NCI-H2196 treated with DMSO at 0.1 percent for 48 hours (cell line): Measurements from ENCODE around the gene SSX2IP.
A peak's percentile ranks its signal among the peaks of the same experiment; 100 is the strongest.
"Not testable (repeated sequence)": the region's sequence is repeated elsewhere in the genome, so short reads cannot be mapped to it uniquely, and the experiment has no call there.

ENCODE experiments used
- DNase-seq: peaks from one replicate; lab custom pipeline; 2025; ENCODE audit not compliant: unreplicated experiment; lab: John Stamatoyannopoulos, UW

Gene SSX2IP

DNA sequence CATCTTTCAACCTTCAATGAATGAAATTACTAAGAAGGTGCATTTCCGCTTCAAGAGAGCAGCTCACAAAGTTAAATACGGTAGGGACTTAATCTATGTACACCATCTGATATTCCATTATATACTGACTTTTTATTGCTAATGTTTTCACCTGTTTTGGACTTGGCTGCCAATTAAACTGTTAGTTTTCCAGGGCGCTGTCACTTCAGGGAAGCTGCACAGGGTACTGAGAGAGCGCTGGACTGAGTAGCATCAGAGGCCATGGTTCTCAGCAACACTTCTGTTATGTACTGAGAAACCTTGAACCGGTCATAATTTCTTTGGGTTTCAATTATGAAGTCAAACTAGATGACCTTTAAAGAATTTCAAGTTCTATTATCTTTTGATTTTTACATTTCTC, 8.2 kb downstream of the SSX2IP start:
- DNase-seq: no peak

DNA sequence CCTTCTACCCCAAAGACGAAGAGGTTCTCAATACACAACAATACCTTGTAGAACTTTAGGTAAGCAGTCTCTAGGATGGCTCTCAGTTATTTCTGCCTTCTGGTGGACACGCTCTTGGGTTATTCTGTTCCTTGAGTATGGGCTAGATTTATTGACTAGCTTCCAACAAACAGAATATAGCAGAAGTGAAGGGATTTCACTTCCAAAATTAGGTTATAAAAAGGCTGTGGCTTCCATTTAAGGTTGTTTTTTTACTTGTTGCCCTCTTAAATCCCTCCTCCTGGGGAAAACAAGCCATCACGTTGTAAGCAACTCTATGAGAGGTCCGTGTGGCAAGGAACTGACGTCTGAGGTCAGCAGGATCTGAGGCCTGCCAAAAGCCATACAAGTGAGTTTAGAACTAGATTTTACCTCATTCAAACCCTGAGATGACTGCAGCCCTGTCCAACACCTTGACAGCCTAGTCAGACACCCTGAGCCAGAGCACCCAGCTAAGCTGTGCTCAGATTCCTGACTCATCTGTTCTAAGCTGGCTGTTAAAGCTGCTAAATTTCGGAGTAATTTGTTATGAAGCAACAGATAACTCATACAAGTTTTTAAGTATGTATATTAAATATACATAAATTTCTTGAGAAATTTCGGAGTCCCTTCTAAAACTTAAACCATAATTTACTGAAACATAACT, 12.7 kb downstream of the SSX2IP start:
- no peak for DNase-seq

DNA sequence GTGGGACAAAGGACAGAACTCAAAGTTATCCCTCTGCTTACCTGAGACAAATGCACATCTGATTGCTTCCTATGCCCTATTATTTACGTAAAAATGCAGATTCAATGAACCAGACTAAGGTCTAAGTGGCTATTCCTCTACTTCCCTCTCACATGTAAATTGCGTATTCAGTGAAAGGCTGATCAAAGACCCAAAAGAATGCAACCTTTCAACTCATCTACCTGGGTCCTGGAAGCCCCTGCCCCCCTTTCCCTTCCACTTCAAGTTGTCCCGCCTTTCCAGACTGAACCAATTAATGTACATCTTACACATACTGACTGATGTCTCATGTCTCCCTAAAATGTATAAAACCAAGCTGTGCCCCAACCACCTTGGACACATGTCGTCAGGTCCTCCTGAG, 14.6 kb downstream of the SSX2IP start:
- no peak for DNase-seq

DNA sequence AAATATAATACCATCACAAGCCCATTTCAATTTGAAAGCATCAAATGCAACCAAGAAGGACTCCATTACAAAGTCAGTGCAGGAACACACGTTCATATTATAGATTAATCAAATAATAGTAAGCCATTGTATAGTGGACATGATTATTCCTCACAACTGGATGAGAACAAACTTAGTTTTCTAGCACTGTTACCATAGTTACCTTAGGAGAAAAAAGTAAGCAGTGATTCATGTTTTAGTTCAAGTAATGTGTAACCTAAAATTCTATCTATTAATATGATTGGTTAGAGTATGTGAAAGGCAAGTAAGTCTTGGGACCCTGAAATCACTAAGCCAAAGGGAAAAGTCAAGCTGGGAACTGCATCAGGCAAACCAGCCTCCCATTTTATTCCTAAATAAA, 15.2 kb downstream of the SSX2IP start:
- DNase-seq: no peak

DNA sequence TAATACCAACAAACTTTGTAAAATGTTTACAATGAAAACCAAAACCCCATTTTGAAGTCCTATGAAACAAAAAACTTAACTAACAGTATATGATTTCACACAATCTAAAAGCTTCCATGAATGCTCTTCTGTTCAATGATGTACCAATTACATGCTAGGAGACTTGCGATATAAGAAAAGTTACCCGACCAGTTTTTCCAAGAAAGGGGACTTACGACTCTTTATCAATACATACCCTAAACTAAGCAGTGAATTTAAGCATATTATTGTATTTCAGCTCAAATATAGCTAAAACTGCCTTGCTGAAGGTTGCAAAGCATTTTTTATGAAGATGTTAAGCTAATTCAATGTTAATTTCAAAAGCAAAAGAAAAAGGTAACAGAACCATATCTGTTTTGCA, 15.6 kb downstream of the SSX2IP start:
- DNase-seq: no peak

DNA sequence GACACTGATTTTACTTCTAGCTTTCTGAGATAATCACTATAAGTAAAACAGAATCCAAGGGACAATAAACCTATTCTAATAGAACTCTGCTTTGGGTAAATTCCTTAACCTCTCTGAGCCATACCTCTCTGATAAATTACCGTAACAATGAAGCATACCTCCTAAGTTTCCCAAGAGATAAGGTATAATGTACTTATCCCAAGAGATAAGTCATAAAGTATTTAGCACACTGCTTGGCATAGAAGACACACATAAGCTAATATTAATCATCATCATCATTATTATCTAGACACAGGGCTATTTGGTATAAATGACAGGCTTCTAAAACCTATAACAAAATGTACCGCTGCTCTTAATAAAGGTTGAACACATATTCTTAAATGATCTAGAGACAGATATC, 16.2 kb downstream of the SSX2IP start:
- DNase-seq: no peak

DNA sequence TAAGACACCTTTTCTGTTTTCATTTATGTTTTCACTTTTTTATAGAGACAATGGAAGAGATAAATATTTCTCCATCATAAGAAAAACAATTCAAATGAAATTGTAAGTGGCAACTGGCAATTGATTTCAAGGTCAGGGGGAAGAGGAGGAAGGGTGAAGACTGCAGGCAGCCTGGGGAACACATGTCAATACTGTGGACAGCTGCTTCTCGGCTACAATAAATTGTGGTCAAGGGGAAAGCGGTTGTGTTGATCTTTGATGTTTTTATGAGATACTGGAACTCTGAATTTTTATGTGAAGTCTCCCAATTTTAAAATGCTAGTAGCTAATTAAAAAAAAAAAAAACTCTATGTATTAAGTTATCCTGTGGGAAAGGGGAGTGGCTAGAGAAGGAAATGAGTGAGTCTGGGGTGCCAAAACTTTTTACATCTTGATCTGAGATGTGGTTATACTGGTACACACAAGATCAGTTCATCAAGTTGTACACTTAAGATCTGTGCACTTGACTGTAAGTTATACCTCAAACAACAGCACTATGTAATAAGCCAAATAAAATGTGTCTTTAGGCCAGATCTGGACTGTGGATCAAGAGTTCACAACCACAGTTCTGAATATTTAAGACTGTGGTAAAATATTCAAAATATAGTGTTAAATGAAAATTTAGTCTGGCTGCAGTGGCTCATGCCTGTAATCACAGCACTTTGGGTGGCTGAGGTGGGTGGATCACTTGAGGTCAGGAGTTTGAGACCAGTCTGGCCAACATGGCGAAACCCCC, 18.0 kb downstream of the SSX2IP start:
- DNase-seq: no peak

DNA sequence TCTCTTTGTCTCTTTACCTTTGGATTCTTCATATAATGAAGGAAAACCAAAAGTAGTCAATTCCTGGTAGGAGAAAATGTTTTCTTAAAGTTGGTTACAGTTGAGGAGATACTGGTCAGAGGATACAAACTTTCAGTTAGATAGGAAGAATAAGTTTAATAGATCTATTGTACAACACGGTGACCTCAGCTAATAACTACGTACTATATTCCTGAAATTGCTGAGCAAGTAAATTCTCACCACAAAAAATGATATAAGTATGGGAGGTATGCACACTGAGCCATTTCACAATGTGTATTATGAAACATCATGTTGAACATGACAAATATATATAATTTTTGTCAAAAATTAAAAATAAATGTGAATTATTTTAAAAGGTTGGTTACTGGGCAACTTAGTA, 20.4 kb downstream of the SSX2IP start:
- no peak for DNase-seq

DNA sequence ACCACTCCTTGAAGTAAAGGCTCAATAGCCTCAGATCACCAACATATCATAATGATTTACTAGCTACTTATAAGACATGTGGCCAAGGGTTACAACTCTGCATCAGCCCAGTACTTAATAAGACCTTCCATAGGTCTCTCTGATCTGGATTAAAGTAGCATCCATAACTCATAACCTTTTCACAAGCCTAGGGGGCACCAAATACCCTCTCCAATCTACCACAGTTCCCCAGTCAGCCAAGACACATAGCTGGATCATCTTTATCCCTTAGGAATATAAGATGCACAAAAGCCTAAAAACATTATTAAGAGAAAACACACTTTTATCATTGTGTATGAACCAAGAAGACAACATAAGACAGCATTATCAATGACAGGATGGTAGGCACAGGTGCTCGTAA, 22.1 kb downstream of the SSX2IP start:
- DNase-seq: no peak

DNA sequence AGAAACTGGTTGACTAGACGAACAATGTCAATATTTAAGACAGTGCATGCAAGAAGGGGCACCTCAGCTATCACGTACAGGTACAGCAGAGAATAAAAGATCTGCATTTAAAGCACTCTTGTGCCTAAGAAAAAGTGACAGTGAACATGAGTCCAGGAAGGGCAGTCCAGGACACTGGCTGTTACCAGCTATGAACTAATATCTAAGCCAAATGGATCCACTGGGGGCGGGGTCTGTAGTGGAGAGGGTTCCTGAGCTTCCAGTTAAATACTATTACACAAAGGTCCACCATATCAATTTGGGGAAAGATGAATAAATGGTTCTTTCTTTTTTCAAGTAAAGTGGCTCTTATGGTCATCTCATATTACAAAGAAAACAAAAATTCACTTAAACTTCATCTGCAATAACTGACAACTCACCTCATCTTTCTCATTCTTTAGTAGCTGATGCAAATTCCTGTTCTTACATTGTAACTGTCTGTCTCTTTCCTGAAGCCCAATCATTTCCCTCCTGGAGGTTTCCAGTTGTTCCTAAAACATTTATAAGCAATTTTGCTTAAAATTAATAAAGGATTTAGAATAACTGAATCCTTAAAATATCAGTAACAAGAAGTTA, 24.5 kb downstream of the SSX2IP start:
- no peak for DNase-seq

DNA sequence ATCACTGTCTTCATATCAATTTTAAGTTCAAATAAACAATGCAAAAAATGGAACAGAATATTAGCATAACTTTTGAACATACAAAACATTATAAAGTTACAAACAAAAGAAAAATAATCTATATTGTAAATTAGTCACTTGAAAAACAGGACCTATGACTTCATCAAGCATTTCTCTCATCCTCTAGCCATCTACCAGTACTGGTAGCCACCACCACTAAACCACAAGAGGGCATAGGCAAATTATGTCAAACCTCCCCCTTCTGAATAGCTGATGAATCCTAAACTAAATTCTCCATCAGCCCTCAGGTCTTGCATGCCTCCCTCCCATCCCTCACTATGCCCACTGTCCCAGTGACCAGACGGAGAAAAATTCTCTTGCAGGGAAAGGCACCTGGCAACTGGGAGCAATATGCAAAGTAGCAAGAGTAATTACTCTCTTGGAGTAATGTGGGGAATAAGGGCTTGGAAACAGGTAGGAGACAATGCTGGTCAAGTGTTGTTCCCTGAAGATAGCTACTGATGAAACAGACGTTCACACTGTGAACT, 37.1 kb downstream of the SSX2IP start:
- no peak for DNase-seq

DNA sequence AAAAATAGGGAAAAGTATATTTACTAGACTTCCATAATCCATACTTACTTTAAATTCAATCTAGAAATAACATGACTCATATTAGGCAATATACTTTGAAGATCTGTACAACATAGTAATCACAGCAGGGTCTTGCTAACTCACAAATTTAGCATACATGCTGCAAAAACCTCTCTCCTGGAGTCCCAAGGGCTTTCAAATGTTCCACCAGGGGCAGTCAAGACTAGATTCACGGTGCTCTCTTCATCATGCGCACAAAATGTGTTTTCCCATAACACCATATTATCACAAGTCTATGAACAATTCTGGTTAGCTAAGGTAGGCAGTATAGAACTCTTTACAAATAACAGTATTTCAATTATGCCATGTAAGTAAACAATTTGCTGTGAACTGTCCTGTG, 45.8 kb downstream of the SSX2IP start:
- no peak for DNase-seq

DNA sequence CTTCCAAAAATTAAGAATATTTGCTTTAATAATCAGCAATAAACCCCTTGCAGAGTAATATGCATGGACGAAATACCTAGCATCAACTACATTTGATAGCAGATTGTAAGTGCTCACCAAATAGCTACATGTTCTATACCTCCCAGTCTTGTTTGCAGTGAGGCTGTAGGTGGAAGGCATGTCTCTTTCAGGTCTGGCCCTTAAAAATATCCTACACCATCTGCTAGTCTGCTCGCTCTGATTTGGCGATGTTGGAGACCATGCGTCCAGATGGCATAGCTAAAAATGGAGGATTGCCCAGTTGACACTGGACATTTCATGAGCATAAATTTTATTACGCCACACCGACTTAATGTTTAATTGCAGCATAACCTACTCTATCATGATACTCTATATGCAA, 47.1 kb downstream of the SSX2IP start:
- no peak for DNase-seq

DNA sequence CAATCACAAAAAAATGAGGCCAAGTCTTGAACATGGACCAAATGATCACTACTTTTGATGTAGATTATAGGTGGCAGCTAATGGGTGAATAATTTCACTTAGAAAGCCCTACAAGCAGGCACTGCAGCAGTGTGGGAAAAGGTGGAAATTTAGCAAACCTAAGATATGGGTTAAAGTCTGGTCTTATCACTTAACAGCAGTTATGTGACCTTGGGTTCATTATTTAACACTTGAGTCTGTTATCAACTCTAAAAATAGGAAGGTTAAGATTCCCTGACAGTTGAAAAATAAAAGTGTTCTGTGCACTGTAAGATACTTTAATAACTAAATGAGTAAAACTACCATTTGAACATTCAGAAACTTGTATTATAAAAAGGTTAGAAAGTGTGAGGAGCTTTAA, 47.5 kb downstream of the SSX2IP start:
- DNase-seq: no peak

DNA sequence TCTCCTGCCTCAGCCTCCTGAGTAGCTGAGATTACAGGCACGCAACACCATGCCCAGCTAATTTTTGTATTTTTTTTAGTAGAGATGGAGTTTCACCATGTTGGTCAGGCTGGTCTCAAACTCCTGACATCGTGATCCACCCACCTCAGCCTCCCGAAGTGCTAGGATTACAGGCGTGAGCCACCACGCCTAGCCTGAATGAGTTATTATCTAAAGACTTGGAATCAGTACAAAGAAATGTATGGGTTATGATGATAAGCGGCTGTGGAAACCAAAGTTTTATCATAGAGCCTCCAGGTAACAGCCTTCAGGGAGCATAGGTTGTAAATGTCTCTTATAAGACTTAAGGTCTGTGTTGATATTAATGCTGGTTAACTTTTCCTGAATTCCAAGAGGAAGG, 50.5 kb downstream of the SSX2IP start:
- DNase-seq: not testable (repeated sequence)

DNA sequence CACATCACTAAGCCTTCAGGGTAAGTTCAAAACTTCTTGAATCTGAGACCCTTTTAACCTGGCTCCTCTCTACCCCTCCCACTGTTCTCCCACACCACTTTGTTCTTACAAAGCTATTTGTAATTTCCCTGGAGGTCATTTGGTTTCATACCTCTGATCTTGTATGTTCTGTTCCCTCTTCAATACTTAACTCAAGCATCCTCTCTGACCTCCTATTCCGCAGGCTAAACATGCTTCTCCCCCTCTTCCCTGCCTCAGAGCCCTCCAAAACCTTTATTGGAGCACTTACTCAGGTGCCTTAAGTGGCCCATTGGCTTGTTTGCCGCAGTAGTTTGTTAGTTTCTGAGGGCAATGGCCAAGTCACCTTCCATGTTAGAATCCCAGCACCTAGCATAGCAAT, 54.8 kb downstream of the SSX2IP start:
- DNase-seq: no peak

DNA sequence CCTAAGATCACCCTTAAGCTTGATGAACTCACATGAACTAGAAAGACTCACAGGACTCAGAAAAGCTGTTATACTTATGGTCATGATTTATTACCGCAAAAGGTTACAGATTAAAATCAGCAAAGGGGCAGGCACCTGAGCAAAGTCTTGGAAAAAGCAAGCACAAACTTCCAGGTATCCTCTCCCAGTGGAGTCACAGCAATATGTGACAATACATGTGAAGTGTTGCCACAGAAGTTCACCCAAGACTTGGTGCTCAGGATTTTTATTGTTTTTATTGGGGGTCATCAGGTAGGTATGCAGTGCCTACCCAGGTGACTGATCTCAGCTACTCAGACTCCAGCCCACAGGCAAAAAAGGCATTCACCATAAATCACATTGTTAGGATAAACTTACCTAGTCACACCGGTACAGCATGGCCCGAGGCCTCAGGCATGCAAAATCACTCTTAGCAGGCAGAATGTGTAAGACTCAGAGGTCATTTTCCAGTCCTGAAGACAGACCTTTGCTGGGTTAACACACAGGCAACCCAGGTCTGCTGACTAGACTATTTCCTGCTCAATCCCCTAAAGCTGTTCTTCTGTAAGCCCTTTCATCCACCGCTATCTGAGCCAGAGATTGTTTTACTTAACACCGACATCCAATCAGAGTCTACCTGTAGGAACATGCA, 55.6 kb downstream of the SSX2IP start:
- DNase-seq: no peak

DNA sequence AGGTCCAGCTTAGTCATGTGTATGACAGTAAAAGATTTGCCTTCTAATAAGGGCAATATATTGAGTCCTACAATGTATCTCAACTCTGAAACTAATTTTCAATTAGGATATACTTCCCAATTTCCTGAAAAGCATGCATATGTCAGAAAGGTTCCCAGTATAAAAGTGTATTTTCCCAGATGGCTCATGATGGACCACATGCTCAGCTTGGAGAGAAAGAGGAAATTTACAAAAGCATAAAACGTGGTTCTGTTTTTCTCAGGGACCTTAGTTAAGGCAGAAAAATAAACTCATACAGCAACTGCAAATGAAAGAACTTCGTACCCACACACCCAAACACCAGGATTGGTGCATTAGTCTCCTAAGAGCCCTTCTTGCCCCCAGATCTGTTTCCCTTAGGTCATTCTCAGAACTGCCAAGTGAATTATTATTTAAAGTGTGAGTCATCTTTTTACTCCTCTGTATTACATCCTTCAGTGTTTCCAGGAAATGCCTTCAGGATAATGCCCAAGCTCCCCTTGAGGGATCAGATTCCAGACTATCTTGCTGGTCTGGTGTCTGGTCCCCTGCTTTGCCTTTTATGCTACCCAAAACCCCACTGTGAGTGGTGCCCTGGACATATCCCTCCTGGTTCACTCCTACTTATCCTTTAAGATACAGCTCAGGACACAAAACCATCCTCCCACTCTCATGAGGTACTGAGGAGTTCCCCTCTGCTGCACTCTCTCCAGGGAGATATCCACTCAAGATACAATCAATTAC, 57.4 kb downstream of the SSX2IP start:
- peak; percentile 33 for DNase-seq

DNA sequence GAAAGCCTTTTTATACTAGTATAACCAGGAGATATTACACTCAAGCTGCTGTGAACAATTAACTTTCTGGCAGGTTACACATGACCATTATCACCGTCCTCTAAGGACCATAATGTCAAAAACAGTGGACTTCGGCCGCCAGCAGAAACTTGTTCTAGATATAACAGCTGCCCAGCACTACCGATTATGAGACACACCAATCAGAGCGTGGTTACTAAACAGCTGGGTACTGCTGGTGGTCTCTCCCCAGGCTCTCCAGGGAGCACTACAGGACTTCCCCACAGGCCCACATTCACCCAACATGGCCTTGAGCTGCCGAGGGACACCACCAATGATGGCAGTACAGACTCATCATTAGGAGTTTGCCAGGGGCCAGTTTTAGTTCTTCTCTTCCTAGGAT, 58.1 kb downstream of the SSX2IP start:
- no peak for DNase-seq

DNA sequence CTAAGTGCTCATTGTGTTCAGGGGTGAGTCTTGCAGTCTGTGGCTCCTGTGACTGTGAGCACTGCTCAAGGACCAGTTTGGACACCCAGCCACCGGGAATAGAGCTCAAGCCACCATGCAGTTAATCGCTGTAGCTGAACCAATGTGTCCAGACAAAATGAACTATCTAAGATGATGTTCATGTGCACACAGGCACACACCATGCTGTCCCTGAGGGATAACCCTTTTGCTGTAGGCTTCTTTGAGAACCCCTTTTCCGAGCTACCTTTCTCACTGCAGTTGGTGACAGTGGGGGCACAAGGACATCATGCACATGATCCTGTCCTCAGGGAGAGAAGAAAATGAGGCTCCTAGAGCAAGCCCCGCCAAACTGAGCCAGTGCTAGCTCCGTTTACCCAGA, 65.4 kb downstream of the SSX2IP start:
- no peak for DNase-seq

DNA sequence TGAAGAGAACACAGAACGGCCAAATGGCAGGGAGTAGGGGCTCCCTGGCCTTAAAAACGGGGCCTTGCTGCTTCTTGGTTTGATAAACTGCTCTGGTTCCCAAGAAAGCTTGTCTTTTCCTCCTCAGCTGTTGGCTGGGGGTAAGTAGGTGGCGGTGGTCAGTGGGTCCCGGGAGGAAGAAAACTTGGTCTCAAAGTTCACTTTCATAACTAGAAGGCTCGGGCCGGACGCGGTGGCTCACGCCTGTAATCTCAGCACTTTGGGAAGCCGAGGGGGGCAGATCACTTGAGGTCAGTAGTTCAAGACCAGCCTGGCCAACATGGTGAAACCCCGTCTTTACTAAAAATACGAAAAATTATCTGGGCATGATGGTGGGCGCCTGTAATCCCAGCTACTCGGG, 68.7 kb downstream of the SSX2IP start:
- DNase-seq: no peak
